ENCODE results near the gene CELF5.
"Not testable (repeated sequence)": the region's sequence is repeated elsewhere in the genome, so short reads cannot be mapped to it uniquely, and the experiment has no call there.

CELF5 gene

DNA sequence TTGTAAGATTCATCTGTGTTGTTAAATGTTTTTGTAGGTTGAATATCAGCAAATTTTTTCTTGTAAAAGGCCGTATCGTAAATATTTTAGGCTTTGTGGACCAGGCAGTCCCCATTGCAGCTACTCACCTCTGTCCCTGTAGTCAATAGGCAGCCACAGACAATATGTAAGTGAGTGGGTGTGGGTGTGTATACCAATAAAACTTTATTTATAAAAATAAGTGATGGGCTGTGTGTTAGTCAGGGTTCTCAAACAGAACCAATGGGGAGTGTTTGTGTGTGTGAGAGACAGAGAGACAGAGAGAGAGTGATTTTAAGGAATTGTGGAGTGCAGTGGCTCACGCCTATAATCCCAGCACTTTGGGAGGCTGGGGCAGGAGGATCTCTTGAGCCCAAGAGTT, 104.3 kb downstream of the CELF5 start:
- H3K4me2 ChIP-seq (ENCODE audit: low read length), result no peak overlapping the region
- H3F3A ChIP-seq (ENCODE audit: insufficient read depth, low read length), result no peaks in the 10 kb centered on the region
- H3K9me2 ChIP-seq (ENCODE audit: low read depth, low read length), result no peaks in the 10 kb centered on the region
- no peak overlapping the region for H3K27ac ChIP-seq (ENCODE audit: low read depth, low read length, poor library complexity, severe bottlenecking)
- H3K9ac ChIP-seq (ENCODE audit: low read length), result no peak overlapping the region
- no peaks in the 10 kb centered on the region for H3K4me1 ChIP-seq (ENCODE audit: insufficient read depth, low read length, severe bottlenecking)
- H3K36me3 ChIP-seq (ENCODE audit: insufficient read depth, low read length), result no peaks in the 10 kb centered on the region
- H4K20me1 ChIP-seq (ENCODE audit: insufficient read depth, low read length), result no peaks in the 10 kb centered on the region
- H3K4me3 ChIP-seq (ENCODE audit: low read depth, low read length, poor library complexity, severe bottlenecking), result no peak overlapping the region
- H2AFZ ChIP-seq (ENCODE audit: low read length), result no peak overlapping the region
- H3K9me3 ChIP-seq (ENCODE audit: low read length), result no peaks in the 10 kb centered on the region
- H3K27me3 ChIP-seq (ENCODE audit: insufficient read depth, low read length), result 0 out of 2 replicates have a peak, but pooled peaks cover 6% of the 10 kb centered on the region
- H3K79me2 ChIP-seq (ENCODE audit: insufficient read depth, low read length), result no peaks in the 10 kb centered on the region
- TF ChIP-seq, protein P1, sequence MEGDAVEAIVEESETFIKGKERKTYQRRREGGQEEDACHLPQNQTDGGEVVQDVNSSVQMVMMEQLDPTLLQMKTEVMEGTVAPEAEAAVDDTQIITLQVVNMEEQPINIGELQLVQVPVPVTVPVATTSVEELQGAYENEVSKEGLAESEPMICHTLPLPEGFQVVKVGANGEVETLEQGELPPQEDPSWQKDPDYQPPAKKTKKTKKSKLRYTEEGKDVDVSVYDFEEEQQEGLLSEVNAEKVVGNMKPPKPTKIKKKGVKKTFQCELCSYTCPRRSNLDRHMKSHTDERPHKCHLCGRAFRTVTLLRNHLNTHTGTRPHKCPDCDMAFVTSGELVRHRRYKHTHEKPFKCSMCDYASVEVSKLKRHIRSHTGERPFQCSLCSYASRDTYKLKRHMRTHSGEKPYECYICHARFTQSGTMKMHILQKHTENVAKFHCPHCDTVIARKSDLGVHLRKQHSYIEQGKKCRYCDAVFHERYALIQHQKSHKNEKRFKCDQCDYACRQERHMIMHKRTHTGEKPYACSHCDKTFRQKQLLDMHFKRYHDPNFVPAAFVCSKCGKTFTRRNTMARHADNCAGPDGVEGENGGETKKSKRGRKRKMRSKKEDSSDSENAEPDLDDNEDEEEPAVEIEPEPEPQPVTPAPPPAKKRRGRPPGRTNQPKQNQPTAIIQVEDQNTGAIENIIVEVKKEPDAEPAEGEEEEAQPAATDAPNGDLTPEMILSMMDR (IDR thresholded peaks at IDR 0.05; ENCODE audit: low read length), result no peak
- TF ChIP-seq EZH2 (IDR thresholded peaks at IDR 0.05; ENCODE audit: borderline replicate concordance, low read length), result no peak

DNA sequence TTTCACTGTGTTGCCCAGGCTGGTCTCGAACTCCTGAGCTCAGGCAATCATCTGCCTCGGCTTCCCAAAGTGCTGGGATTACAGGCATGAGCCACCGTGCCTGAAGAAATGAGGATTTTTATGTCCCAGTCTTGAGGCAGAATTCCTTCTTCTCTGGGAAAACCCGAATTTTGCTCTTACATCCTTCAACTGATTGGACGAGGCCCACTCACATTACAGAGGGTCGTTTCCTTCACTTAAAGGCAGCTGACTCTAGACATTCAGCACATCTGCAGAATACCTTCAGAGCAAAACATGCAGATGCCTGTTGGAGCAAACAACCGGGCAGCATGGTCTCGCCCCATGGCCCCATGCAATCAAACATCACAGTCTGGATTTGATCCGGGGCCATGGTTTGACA, 105.6 kb downstream of the CELF5 start:
- no peak overlapping the region for H3K4me2 ChIP-seq (ENCODE audit: low read length)
- no peaks in the 10 kb centered on the region for H3F3A ChIP-seq (ENCODE audit: insufficient read depth, low read length)
- no peak overlapping the region for H3K27ac ChIP-seq (ENCODE audit: low read depth, low read length, poor library complexity, severe bottlenecking)
- no peak overlapping the region for H3K4me3 ChIP-seq (ENCODE audit: low read depth, low read length, poor library complexity, severe bottlenecking)
- H4K20me1 ChIP-seq (ENCODE audit: insufficient read depth, low read length), result no peaks in the 10 kb centered on the region
- TF ChIP-seq, protein P1 (IDR thresholded peaks at IDR 0.05; ENCODE audit: low read length), result no peak
- no peak for TF ChIP-seq EZH2 (IDR thresholded peaks at IDR 0.05; ENCODE audit: borderline replicate concordance, low read length)
- H3K79me2 ChIP-seq (ENCODE audit: insufficient read depth, low read length), result no peaks in the 10 kb centered on the region
- no peaks in the 10 kb centered on the region for H3K9me3 ChIP-seq (ENCODE audit: low read length)
- H3K27me3 ChIP-seq (ENCODE audit: insufficient read depth, low read length), result 0 out of 2 replicates have a peak, but pooled peaks cover 6% of the 10 kb centered on the region
- no peaks in the 10 kb centered on the region for H3K36me3 ChIP-seq (ENCODE audit: insufficient read depth, low read length)
- H3K9ac ChIP-seq (ENCODE audit: low read length), result no peak overlapping the region
- no peaks in the 10 kb centered on the region for H3K4me1 ChIP-seq (ENCODE audit: insufficient read depth, low read length, severe bottlenecking)
- no peak overlapping the region for H2AFZ ChIP-seq (ENCODE audit: low read length)
- no peaks in the 10 kb centered on the region for H3K9me2 ChIP-seq (ENCODE audit: low read depth, low read length)

DNA sequence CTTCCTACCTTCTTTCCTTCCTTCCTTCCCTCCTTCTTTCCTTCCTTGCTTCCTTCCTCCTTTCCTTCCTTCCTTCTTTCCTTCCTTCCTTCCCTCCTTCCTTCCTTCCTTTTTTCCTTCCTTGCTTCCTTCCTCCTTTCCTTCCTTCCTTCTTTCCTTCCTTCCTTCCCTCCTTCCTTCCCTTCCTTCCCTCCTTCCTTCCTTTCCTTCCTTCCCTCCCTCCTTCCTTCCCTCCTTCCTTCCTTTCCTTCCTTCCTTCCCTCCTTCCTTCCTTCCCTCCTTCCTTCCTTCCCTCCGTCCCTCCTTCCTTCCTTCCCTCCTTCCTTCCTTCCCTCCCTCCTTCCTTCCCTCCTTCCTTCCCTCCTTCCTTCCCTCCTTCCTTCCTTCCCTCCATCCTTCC, 107.8 kb downstream of the CELF5 start:
- not testable (repeated sequence) for H2AFZ ChIP-seq (ENCODE audit: low read length); H3K27ac ChIP-seq (ENCODE audit: low read depth, low read length, poor library complexity, severe bottlenecking); H3K4me1 ChIP-seq (ENCODE audit: insufficient read depth, low read length, severe bottlenecking); H4K20me1 ChIP-seq (ENCODE audit: insufficient read depth, low read length); H3K9ac ChIP-seq (ENCODE audit: low read length); H3K79me2 ChIP-seq (ENCODE audit: insufficient read depth, low read length); H3K4me3 ChIP-seq (ENCODE audit: low read depth, low read length, poor library complexity, severe bottlenecking); H3K4me2 ChIP-seq (ENCODE audit: low read length); H3K36me3 ChIP-seq (ENCODE audit: insufficient read depth, low read length); H3K9me2 ChIP-seq (ENCODE audit: low read depth, low read length); H3F3A ChIP-seq (ENCODE audit: insufficient read depth, low read length); H3K9me3 ChIP-seq (ENCODE audit: low read length)
- H3K27me3 ChIP-seq (ENCODE audit: insufficient read depth, low read length), result peaks cover 11% of the 10 kb centered on the region; the same call in 1 of the 2 replicates

DNA sequence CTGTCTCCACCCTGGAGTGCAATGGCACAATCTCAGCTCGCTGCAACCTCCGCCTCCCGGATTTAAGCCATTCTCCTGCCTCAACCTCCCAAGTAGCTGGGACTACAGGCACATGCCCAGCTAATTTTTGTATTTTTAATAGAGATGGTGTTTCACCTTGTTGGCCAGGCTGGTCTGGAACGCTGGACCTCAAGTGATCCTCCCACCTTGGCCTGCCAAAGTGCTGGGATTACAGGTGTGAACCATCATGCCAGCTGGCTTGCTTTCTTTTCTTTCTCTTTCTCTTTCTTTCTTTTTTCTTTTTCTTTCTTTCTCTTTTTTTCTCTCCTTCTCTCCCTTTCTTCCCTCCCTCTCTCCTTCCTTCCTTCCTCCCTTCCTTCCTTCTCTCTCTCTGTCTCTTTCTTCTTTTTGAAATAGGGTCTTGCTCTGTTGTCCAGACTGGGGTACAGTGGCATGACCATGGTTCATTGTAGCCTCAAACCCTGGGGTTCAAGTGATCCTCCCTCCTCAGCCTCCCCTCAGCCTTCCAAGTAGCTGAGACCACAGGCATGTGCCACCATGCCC, 108.6 kb downstream of the CELF5 start:
- no peaks in the 10 kb centered on the region for H3F3A ChIP-seq (ENCODE audit: insufficient read depth, low read length)
- no peaks in the 10 kb centered on the region for H3K79me2 ChIP-seq (ENCODE audit: insufficient read depth, low read length)
- no peak overlapping the region for H3K27ac ChIP-seq (ENCODE audit: low read depth, low read length, poor library complexity, severe bottlenecking)
- peaks cover 13% of the 10 kb centered on the region; the same call in 1 of the 2 replicates for H3K27me3 ChIP-seq (ENCODE audit: insufficient read depth, low read length)
- no peak overlapping the region for H2AFZ ChIP-seq (ENCODE audit: low read length)
- H3K4me3 ChIP-seq (ENCODE audit: low read depth, low read length, poor library complexity, severe bottlenecking), result no peak overlapping the region
- H3K9ac ChIP-seq (ENCODE audit: low read length), result no peak overlapping the region
- no peaks in the 10 kb centered on the region for H4K20me1 ChIP-seq (ENCODE audit: insufficient read depth, low read length)
- H3K36me3 ChIP-seq (ENCODE audit: insufficient read depth, low read length), result no peaks in the 10 kb centered on the region
- no peaks in the 10 kb centered on the region for H3K4me1 ChIP-seq (ENCODE audit: insufficient read depth, low read length, severe bottlenecking)
- no peak overlapping the region for H3K4me2 ChIP-seq (ENCODE audit: low read length)
- TF ChIP-seq, protein P1 (IDR thresholded peaks at IDR 0.05; ENCODE audit: low read length), result no peak
- TF ChIP-seq EZH2 (IDR thresholded peaks at IDR 0.05; ENCODE audit: borderline replicate concordance, low read length), result no peak
- no peaks in the 10 kb centered on the region for H3K9me3 ChIP-seq (ENCODE audit: low read length)
- H3K9me2 ChIP-seq (ENCODE audit: low read depth, low read length), result no peaks in the 10 kb centered on the region
